GM23338 (cell line): ENCODE results near the gene ROR1. TPM values are rescaled to one million over a fixed set of nuclear protein-coding genes. Genes with fewer than 3 reads are reported as not detected.

Experiments
- ATAC-seq: fragments of 200-7000 bp; cut with Tn5 transposase; 3 replicates; pipeline ENCODE4 v1.9.1; 2020
- DNase-seq: peaks from one replicate; pipeline ENCODE4 v3.0.0-alpha.2; 2015; ENCODE audit warnings: low spot score
- H2AFZ ChIP-seq: fragments of 200-600 bp; sonication (generic); 2 replicates; pipeline ENCODE4 v1.8.0; 2016; ENCODE audit warnings: antibody characterized with exemption, mild to moderate bottlenecking, moderate library complexity
- H3F3A ChIP-seq: fragments of 200-600 bp; sonication (generic); replicated peaks from 2 replicates; pipeline ENCODE4 v1.8.0; 2017; ENCODE audit warnings: antibody characterized with exemption, mixed run types, low read depth
- H3K27ac ChIP-seq: fragments of 200-600 bp; sonication (generic); 2 replicates; pipeline ENCODE4 v1.6.1; 2016; ENCODE audit warnings: low read depth
- H3K27me3 ChIP-seq: fragments of 200-600 bp; sonication (generic); 2 replicates; pipeline ENCODE4 v1.8.0; 2016; ENCODE audit warnings: mild to moderate bottlenecking, mixed run types, moderate library complexity; ENCODE audit not compliant: insufficient read depth
- H3K36me3 ChIP-seq: fragments of 200-600 bp; sonication (generic); 2 replicates; pipeline ENCODE4 v1.8.0; 2016; ENCODE audit warnings: mild to moderate bottlenecking; ENCODE audit not compliant: insufficient read depth
- H3K4me1 ChIP-seq: fragments of 200-600 bp; sonication (generic); 2 replicates; pipeline ENCODE4 v1.8.0; 2016; ENCODE audit warnings: mild to moderate bottlenecking, moderate library complexity; ENCODE audit not compliant: insufficient read depth
- H3K4me2 ChIP-seq: fragments of 200-600 bp; sonication (generic); 2 replicates; pipeline ENCODE4 v1.7.1; 2017; ENCODE audit warnings: mixed run types
- H3K4me3 ChIP-seq: fragments of 200-600 bp; sonication (generic); 2 replicates; pipeline ENCODE4 v1.6.1; 2016; ENCODE audit warnings: mixed run types
- H3K79me2 ChIP-seq: fragments of 200-600 bp; sonication (generic); replicated peaks from 2 replicates; pipeline ENCODE4 v1.8.0; 2017; ENCODE audit warnings: mild to moderate bottlenecking; ENCODE audit not compliant: insufficient read depth
- H3K9me2 ChIP-seq: fragments of 200-600 bp; sonication (generic); 2 replicates; pipeline ENCODE4 v1.8.0; 2017; ENCODE audit not compliant: insufficient read depth
- H4K20me1 ChIP-seq: fragments of 200-600 bp; sonication (generic); replicated peaks from 2 replicates; pipeline ENCODE4 v1.8.0; 2017; ENCODE audit warnings: mild to moderate bottlenecking; ENCODE audit not compliant: insufficient read depth
- H3K27ac Mint-ChIP-seq: 2 replicates; pipeline ENCODE4 v1.8.0; 2020; ENCODE audit warnings: inconsistent platforms, mild to moderate bottlenecking, moderate library complexity, mixed read lengths
- H3K27me3 Mint-ChIP-seq: 3 replicates; pipeline ENCODE4 v1.8.0; 2022; ENCODE audit warnings: low read depth, mild to moderate bottlenecking, moderate library complexity, mixed read lengths, inconsistent platforms; ENCODE audit not compliant: insufficient read depth, poor library complexity
- H3K36me3 Mint-ChIP-seq: 3 replicates; pipeline ENCODE4 v1.8.0; 2021; ENCODE audit warnings: low read depth, mild to moderate bottlenecking, inconsistent platforms, moderate library complexity, mixed read lengths
- H3K4me1 Mint-ChIP-seq: 3 replicates; pipeline ENCODE4 v1.8.0; 2020; ENCODE audit warnings: mild to moderate bottlenecking, inconsistent platforms, mixed read lengths
- H3K4me3 Mint-ChIP-seq: 3 replicates; pipeline ENCODE4 v1.8.0; 2021; ENCODE audit warnings: moderate library complexity, mild to moderate bottlenecking, inconsistent platforms, mixed read lengths
- H3K9me3 Mint-ChIP-seq: 3 replicates; pipeline ENCODE4 v1.8.0; 2020; ENCODE audit warnings: moderate library complexity, mild to moderate bottlenecking, inconsistent platforms, mixed read lengths
- CREB1 ChIP-seq: fragments of 250-450 bp; sonication (Bioruptor Pico); IDR thresholded peaks from 2 replicates; pipeline ENCODE4 v1.5.0; 2020; ENCODE audit warnings: low read depth, mild to moderate bottlenecking, moderate library complexity
- EZH2 ChIP-seq: fragments of 200-600 bp; sonication (generic); IDR thresholded peaks from one replicate; pipeline ENCODE4 v1.8.0; 2017; ENCODE audit warnings: antibody characterized with exemption, mild to moderate bottlenecking, low read depth; ENCODE audit not compliant: unreplicated experiment
- EZH2phosphoT487 ChIP-seq: fragments of 200-600 bp; sonication (generic); IDR thresholded peaks from one replicate; pipeline ENCODE4 v1.8.1; 2018; ENCODE audit warnings: antibody characterized with exemption; ENCODE audit not compliant: unreplicated experiment
- JUNB ChIP-seq: IDR thresholded peaks from one replicate; pipeline ENCODE4 v1.6.1; 2016; ENCODE audit warnings: antibody characterized with exemption; ENCODE audit not compliant: unreplicated experiment
- NANOG ChIP-seq: IDR thresholded peaks from 2 replicates; pipeline ENCODE4 v1.6.1; 2016; ENCODE audit warnings: antibody characterized with exemption, borderline replicate concordance
- POLR2AphosphoS5 ChIP-seq: IDR thresholded peaks from 2 replicates; pipeline ENCODE4 v1.6.1; 2016; ENCODE audit warnings: antibody characterized with exemption, low read depth
- STAT1 ChIP-seq: IDR thresholded peaks from one replicate; pipeline ENCODE4 v1.6.1; 2016; ENCODE audit warnings: antibody characterized with exemption; ENCODE audit not compliant: unreplicated experiment
- ZNF114 ChIP-seq: fragments of 250-450 bp; sonication (Bioruptor Pico); IDR thresholded peaks from 2 replicates; pipeline ENCODE4 v1.5.0; 2020; ENCODE audit warnings: mild to moderate bottlenecking, moderate library complexity
- ZNF331 ChIP-seq: fragments of 250-450 bp; sonication (Bioruptor Pico); IDR thresholded peaks from 2 replicates; pipeline ENCODE4 v1.5.0; 2020; ENCODE audit warnings: low read depth, mild to moderate bottlenecking, moderate library complexity
- polyA plus RNA-seq: library from polyadenylated mRNA; unstranded; fragments of >200 nt; fragmentation: Nextera tagmentation; extraction: Ambion mirVana; gene quantifications from 2 replicates; pipeline ENCODE4 v1.2.1, GENCODE V29; 2016
- total RNA-seq: library from RNA; depleted of rRNA; stranded (reverse); fragments of >200 nt; shearing (Covaris generic); gene quantifications from 2 replicates; pipeline ENCODE4 v1.2.3, GENCODE V29; 2014
- TF ChIP-seq, protein P1 (sequence below), 2 experiments: fragments of 200-600 bp in 1 of 2; sonication (generic) in 1 of 2; conservative IDR thresholded peaks; 2 replicates each; pipeline versions ENCODE4 v1.5.1 to v1.6.1; 2016 to 2017; ENCODE audit warnings: antibody characterized with exemption in 2 of 2, low read depth in 2 of 2, mild to moderate bottlenecking in 2 of 2, moderate library complexity in 1 of 2
- TF ChIP-seq, protein P2 (sequence below): IDR thresholded peaks from 2 replicates; pipeline ENCODE4 v1.6.1; 2016; ENCODE audit warnings: antibody characterized with exemption
- TF ChIP-seq, protein P3 (sequence below): IDR thresholded peaks from one replicate; pipeline ENCODE4 v1.6.1; 2018; ENCODE audit warnings: antibody characterized with exemption; ENCODE audit not compliant: unreplicated experiment
- TF ChIP-seq, protein P4 (sequence below): fragments of 250-450 bp; sonication (Bioruptor Pico); IDR thresholded peaks from 2 replicates; pipeline ENCODE4 v1.5.0; 2020; ENCODE audit warnings: mild to moderate bottlenecking, moderate library complexity

Gene ROR1
- total and polyA plus RNA-seq, 2 experiments from 2014 or later = 59.7 to 96.0 TPM

DNA sequence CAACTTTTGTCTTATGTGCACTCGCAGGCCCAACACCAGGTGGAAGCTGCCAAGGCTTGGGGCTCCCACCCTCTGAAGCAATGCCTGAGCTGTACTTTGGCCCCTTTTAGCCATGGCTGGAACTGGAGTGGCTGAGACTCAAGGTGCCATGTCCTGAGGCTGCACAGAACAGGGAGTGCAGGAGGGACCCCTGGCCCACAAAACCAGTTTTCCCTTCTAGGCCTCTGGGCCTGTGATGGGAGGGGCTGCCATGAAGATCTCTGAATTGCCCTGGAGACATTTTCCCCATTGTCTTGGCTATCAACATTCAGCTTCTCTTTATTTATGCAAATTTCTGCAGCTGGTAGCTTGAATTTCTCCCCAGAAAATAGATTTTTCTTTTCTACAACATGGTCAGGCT, 57.6 kb downstream of the ROR1 start:
- Mint-ChIP-seq H3K27ac (no peak overlapping the region), H3K36me3 (peaks cover 20% of the 10 kb centered on the region), H3K9me3 (peaks cover 3% of the 10 kb centered on the region; the same call in 1 of the 3 replicates), H3K27me3 (peaks cover 2% of the 10 kb centered on the region), H3K4me1 (peaks cover 86% of the 10 kb centered on the region), H3K4me3 (no peak overlapping the region; the same call in 2 of the 3 replicates)
- Histone ChIP-seq H3F3A (no peaks in the 10 kb centered on the region), H3K9me2 (no peaks in the 10 kb centered on the region), H3K4me3 (peak overlapping the region; percentile 13; the same call in 1 of the 2 replicates), H2AFZ (no peak overlapping the region), H3K4me2 (peak overlapping the region; percentile 46), H3K27ac (0 out of 2 replicates have a peak overlapping the region, but pooled peaks have one; percentile 55), H3K4me1 (peaks cover 70% of the 10 kb centered on the region), H3K27me3 (no peaks in the 10 kb centered on the region), H4K20me1 (peaks cover 26% of the 10 kb centered on the region), H3K79me2 (peaks cover 99% of the 10 kb centered on the region), H3K36me3 (no peaks in the 10 kb centered on the region)
- peak; percentile 13 for ATAC-seq
- TF ChIP-seq, protein P1, sequence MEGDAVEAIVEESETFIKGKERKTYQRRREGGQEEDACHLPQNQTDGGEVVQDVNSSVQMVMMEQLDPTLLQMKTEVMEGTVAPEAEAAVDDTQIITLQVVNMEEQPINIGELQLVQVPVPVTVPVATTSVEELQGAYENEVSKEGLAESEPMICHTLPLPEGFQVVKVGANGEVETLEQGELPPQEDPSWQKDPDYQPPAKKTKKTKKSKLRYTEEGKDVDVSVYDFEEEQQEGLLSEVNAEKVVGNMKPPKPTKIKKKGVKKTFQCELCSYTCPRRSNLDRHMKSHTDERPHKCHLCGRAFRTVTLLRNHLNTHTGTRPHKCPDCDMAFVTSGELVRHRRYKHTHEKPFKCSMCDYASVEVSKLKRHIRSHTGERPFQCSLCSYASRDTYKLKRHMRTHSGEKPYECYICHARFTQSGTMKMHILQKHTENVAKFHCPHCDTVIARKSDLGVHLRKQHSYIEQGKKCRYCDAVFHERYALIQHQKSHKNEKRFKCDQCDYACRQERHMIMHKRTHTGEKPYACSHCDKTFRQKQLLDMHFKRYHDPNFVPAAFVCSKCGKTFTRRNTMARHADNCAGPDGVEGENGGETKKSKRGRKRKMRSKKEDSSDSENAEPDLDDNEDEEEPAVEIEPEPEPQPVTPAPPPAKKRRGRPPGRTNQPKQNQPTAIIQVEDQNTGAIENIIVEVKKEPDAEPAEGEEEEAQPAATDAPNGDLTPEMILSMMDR (conservative IDR thresholded peaks at IDR 0.05; ENCODE audit: low read depth in 2 of 2) = no peak
- TF ChIP-seq NANOG = no peak
- no peak for TF ChIP-seq EZH2phosphoT487
- TF ChIP-seq ZNF114 (CRISPR knock-in tag) = no peak
- TF ChIP-seq, protein P2, sequence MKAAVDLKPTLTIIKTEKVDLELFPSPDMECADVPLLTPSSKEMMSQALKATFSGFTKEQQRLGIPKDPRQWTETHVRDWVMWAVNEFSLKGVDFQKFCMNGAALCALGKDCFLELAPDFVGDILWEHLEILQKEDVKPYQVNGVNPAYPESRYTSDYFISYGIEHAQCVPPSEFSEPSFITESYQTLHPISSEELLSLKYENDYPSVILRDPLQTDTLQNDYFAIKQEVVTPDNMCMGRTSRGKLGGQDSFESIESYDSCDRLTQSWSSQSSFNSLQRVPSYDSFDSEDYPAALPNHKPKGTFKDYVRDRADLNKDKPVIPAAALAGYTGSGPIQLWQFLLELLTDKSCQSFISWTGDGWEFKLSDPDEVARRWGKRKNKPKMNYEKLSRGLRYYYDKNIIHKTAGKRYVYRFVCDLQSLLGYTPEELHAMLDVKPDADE = no peak
- TF ChIP-seq ZNF331 = no peak
- TF ChIP-seq JUNB = no peak
- TF ChIP-seq, protein P3, sequence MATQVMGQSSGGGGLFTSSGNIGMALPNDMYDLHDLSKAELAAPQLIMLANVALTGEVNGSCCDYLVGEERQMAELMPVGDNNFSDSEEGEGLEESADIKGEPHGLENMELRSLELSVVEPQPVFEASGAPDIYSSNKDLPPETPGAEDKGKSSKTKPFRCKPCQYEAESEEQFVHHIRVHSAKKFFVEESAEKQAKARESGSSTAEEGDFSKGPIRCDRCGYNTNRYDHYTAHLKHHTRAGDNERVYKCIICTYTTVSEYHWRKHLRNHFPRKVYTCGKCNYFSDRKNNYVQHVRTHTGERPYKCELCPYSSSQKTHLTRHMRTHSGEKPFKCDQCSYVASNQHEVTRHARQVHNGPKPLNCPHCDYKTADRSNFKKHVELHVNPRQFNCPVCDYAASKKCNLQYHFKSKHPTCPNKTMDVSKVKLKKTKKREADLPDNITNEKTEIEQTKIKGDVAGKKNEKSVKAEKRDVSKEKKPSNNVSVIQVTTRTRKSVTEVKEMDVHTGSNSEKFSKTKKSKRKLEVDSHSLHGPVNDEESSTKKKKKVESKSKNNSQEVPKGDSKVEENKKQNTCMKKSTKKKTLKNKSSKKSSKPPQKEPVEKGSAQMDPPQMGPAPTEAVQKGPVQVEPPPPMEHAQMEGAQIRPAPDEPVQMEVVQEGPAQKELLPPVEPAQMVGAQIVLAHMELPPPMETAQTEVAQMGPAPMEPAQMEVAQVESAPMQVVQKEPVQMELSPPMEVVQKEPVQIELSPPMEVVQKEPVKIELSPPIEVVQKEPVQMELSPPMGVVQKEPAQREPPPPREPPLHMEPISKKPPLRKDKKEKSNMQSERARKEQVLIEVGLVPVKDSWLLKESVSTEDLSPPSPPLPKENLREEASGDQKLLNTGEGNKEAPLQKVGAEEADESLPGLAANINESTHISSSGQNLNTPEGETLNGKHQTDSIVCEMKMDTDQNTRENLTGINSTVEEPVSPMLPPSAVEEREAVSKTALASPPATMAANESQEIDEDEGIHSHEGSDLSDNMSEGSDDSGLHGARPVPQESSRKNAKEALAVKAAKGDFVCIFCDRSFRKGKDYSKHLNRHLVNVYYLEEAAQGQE = no peak
- no peak for TF ChIP-seq CREB1 (CRISPR knock-in tag)
- TF ChIP-seq EZH2 = no peak
- TF ChIP-seq POLR2AphosphoS5 = no peak
- TF ChIP-seq STAT1 = no peak
- TF ChIP-seq, protein P4, sequence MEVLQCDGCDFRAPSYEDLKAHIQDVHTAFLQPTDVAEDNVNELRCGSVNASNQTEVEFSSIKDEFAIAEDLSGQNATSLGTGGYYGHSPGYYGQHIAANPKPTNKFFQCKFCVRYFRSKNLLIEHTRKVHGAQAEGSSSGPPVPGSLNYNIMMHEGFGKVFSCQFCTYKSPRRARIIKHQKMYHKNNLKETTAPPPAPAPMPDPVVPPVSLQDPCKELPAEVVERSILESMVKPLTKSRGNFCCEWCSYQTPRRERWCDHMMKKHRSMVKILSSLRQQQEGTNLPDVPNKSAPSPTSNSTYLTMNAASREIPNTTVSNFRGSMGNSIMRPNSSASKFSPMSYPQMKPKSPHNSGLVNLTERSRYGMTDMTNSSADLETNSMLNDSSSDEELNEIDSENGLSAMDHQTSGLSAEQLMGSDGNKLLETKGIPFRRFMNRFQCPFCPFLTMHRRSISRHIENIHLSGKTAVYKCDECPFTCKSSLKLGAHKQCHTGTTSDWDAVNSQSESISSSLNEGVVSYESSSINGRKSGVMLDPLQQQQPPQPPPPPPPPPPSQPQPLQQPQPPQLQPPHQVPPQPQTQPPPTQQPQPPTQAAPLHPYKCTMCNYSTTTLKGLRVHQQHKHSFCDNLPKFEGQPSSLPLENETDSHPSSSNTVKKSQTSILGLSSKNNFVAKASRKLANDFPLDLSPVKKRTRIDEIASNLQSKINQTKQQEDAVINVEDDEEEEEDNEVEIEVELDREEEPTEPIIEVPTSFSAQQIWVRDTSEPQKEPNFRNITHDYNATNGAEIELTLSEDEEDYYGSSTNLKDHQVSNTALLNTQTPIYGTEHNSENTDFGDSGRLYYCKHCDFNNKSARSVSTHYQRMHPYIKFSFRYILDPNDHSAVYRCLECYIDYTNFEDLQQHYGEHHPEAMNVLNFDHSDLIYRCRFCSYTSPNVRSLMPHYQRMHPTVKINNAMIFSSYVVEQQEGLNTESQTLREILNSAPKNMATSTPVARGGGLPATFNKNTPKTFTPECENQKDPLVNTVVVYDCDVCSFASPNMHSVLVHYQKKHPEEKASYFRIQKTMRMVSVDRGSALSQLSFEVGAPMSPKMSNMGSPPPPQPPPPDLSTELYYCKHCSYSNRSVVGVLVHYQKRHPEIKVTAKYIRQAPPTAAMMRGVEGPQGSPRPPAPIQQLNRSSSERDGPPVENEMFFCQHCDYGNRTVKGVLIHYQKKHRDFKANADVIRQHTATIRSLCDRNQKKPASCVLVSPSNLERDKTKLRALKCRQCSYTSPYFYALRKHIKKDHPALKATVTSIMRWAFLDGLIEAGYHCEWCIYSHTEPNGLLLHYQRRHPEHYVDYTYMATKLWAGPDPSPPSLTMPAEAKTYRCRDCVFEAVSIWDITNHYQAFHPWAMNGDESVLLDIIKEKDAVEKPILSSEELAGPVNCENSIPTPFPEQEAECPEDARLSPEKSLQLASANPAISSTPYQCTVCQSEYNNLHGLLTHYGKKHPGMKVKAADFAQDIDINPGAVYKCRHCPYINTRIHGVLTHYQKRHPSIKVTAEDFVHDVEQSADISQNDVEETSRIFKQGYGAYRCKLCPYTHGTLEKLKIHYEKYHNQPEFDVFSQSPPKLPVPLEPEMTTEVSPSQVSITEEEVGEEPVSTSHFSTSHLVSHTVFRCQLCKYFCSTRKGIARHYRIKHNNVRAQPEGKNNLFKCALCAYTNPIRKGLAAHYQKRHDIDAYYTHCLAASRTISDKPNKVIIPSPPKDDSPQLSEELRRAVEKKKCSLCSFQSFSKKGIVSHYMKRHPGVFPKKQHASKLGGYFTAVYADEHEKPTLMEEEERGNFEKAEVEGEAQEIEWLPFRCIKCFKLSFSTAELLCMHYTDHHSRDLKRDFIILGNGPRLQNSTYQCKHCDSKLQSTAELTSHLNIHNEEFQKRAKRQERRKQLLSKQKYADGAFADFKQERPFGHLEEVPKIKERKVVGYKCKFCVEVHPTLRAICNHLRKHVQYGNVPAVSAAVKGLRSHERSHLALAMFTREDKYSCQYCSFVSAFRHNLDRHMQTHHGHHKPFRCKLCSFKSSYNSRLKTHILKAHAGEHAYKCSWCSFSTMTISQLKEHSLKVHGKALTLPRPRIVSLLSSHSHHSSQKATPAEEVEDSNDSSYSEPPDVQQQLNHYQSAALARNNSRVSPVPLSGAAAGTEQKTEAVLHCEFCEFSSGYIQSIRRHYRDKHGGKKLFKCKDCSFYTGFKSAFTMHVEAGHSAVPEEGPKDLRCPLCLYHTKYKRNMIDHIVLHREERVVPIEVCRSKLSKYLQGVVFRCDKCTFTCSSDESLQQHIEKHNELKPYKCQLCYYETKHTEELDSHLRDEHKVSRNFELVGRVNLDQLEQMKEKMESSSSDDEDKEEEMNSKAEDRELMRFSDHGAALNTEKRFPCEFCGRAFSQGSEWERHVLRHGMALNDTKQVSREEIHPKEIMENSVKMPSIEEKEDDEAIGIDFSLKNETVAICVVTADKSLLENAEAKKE = no peak
- no peak for DNase-seq
